HepG2 (cell line): ENCODE data around the gene ABCA13. TPM values are rescaled to one million over a fixed set of nuclear protein-coding genes. Genes with fewer than 3 reads are reported as not detected.

Source experiments
- ATRX ChIP-seq: sonication (generic); formaldehyde crosslinking; IDR thresholded peaks from 2 replicates; pipeline ENCODE4 v1.4.0; 2020; ENCODE audit warnings: missing genetic modification reagents, borderline replicate concordance
- CAMTA2 ChIP-seq: sonication (generic); formaldehyde crosslinking; IDR thresholded peaks from 2 replicates; pipeline ENCODE4 v1.4.0; 2020; ENCODE audit warnings: mild to moderate bottlenecking, missing genetic modification reagents, borderline replicate concordance
- CSRNP2 ChIP-seq: sonication (generic); formaldehyde crosslinking; conservative IDR thresholded peaks from 2 replicates; pipeline ENCODE4 v1.8.0; 2022; ENCODE audit warnings: low read depth, missing genetic modification reagents
- ELK4 ChIP-seq: sonication (generic); formaldehyde crosslinking; IDR thresholded peaks from 2 replicates; pipeline ENCODE4 v1.9.0; 2021; ENCODE audit warnings: missing genetic modification reagents, borderline replicate concordance
- FOXM1 ChIP-seq: sonication (generic); formaldehyde crosslinking; IDR thresholded peaks from 2 replicates; pipeline ENCODE4 v1.5.0; 2020; ENCODE audit warnings: missing genetic modification reagents
- GABPA ChIP-seq, 2 experiments: IDR thresholded peaks; 2 replicates each; pipeline ENCODE4 v1.6.1; 2011 to 2016; ENCODE audit warnings: low read depth in 2 of 2, low read length in 1 of 2, missing biosample characterization in 1 of 2, missing genetic modification characterization in 1 of 2
- MAZ ChIP-seq, 2 experiments: sonication (generic) in 1 of 2; formaldehyde crosslinking in 1 of 2; IDR thresholded peaks; 2 replicates each; pipeline versions ENCODE4 v1.5.0 to v1.6.1; 2012 to 2020; ENCODE audit warnings: low read depth in 2 of 2, mild to moderate bottlenecking in 2 of 2, borderline replicate concordance in 1 of 2, improper control_type of control experiment in 1 of 2, low read length in 1 of 2, missing genetic modification reagents in 1 of 2, moderate library complexity in 1 of 2
- NFRKB ChIP-seq: fragments of 450-650 bp; IDR thresholded peaks from 2 replicates; pipeline ENCODE4 v1.6.1; 2017
- NR3C1 ChIP-seq: sonication (generic); formaldehyde crosslinking; IDR thresholded peaks from 2 replicates; pipeline ENCODE4 v1.4.0; 2020; ENCODE audit warnings: missing genetic modification reagents
- RBFOX2 ChIP-seq: fragments of 200-400 bp; formaldehyde crosslinking; IDR thresholded peaks from 2 replicates; pipeline ENCODE4 v1.6.1; 2017; ENCODE audit warnings: low read depth, mild to moderate bottlenecking, low read length
- RELA ChIP-seq: sonication (generic); formaldehyde crosslinking; IDR thresholded peaks from 2 replicates; pipeline ENCODE4 v1.4.0; 2020; ENCODE audit warnings: missing genetic modification reagents
- RNF2 ChIP-seq: fragments of 450-650 bp; conservative IDR thresholded peaks from 2 replicates; pipeline ENCODE4 v1.6.1; 2016; ENCODE audit warnings: low read depth
- SP5 ChIP-seq: IDR thresholded peaks from 2 replicates; pipeline ENCODE4 v1.6.1; 2016; ENCODE audit warnings: low read depth, borderline replicate concordance
- STAT5B ChIP-seq: sonication (generic); formaldehyde crosslinking; IDR thresholded peaks from 2 replicates; pipeline ENCODE4 v1.4.0; 2020; ENCODE audit warnings: missing genetic modification reagents
- ZFP36L1 ChIP-seq: sonication (generic); formaldehyde crosslinking; IDR thresholded peaks from 2 replicates; pipeline ENCODE4 v1.8.0; 2022; ENCODE audit warnings: mild to moderate bottlenecking, missing genetic modification reagents, moderate library complexity
- ZMYM4 ChIP-seq: sonication (generic); formaldehyde crosslinking; IDR thresholded peaks from 2 replicates; pipeline ENCODE4 v1.8.1; 2023; ENCODE audit warnings: mild to moderate bottlenecking, missing genetic modification reagents
- ZNF160 ChIP-seq: sonication (generic); formaldehyde crosslinking; IDR thresholded peaks from 2 replicates; pipeline ENCODE4 v1.8.0; 2022; ENCODE audit warnings: mild to moderate bottlenecking, inconsistent platforms, missing genetic modification reagents
- ZNF17 ChIP-seq: sonication (generic); formaldehyde crosslinking; IDR thresholded peaks from 2 replicates; pipeline ENCODE4 v1.5.0; 2020; ENCODE audit warnings: mild to moderate bottlenecking, missing genetic modification reagents
- ZNF180 ChIP-seq: sonication (generic); formaldehyde crosslinking; IDR thresholded peaks from 2 replicates; pipeline ENCODE4 v1.4.0; 2020; ENCODE audit warnings: low read depth, missing genetic modification reagents, borderline replicate concordance
- ZNF256 ChIP-seq: sonication (generic); formaldehyde crosslinking; conservative IDR thresholded peaks from 2 replicates; pipeline ENCODE4 v1.4.0; 2020; ENCODE audit warnings: missing genetic modification reagents
- ZNF354B ChIP-seq: sonication (generic); formaldehyde crosslinking; IDR thresholded peaks from 2 replicates; pipeline ENCODE4 v1.8.0; 2022; ENCODE audit warnings: mild to moderate bottlenecking, missing genetic modification reagents
- ZNF567 ChIP-seq: sonication (generic); formaldehyde crosslinking; IDR thresholded peaks from 2 replicates; pipeline ENCODE4 v1.8.1; 2023; ENCODE audit warnings: mild to moderate bottlenecking, missing genetic modification reagents, borderline replicate concordance
- ZNF577 ChIP-seq: sonication (generic); formaldehyde crosslinking; IDR thresholded peaks from 2 replicates; pipeline ENCODE4 v1.4.0; 2020; ENCODE audit warnings: mild to moderate bottlenecking, low read depth, missing genetic modification reagents, borderline replicate concordance
- ZNF597 ChIP-seq: sonication (generic); formaldehyde crosslinking; IDR thresholded peaks from 2 replicates; pipeline ENCODE4 v1.5.0; 2020; ENCODE audit warnings: missing genetic modification reagents
- ZNF619 ChIP-seq: sonication (generic); formaldehyde crosslinking; IDR thresholded peaks from 2 replicates; pipeline ENCODE4 v1.4.0; 2020; ENCODE audit warnings: mild to moderate bottlenecking, missing genetic modification reagents
- ZNF674 ChIP-seq: sonication (generic); formaldehyde crosslinking; IDR thresholded peaks from 2 replicates; pipeline ENCODE4 v1.5.0; 2020; ENCODE audit warnings: low read depth, mild to moderate bottlenecking, missing genetic modification reagents
- ZNF761 ChIP-seq: sonication (generic); formaldehyde crosslinking; conservative IDR thresholded peaks from 2 replicates; pipeline ENCODE4 v1.4.0; 2020; ENCODE audit warnings: mild to moderate bottlenecking, missing genetic modification reagents
- ZSCAN22 ChIP-seq: sonication (generic); formaldehyde crosslinking; IDR thresholded peaks from 2 replicates; pipeline ENCODE4 v1.4.0; 2020; ENCODE audit warnings: mild to moderate bottlenecking, missing genetic modification reagents
- polyA plus RNA-seq, 8 experiments: library from polyadenylated mRNA; depleted of rRNA in 3 of 8; stranded (reverse) in 7 of 8; unstranded in 1 of 8; fragments of >200 nt; fragmentation: Illumina TruSeq in 4 of 8; extraction: Trizol in 4 of 8; gene quantifications; 2 replicates each; pipeline versions ENCODE4 v1.2.1 to v1.2.3, GENCODE V29; 2011 to 2016; ENCODE audit warnings: low read depth in 4 of 8, missing spikeins in 1 of 8, mixed read lengths in 1 of 8; ENCODE audit not compliant: insufficient read depth in 1 of 8
- total RNA-seq, 5 experiments: library from RNA; depleted of rRNA; stranded (reverse); fragments of >200 nt; fragmentation: Illumina TruSeq; extraction: Trizol; gene quantifications; 2 replicates each; pipeline ENCODE4 v1.2.3, GENCODE V29; 2016; ENCODE audit warnings: low read depth in 1 of 5

The ABCA13 gene
- total and polyA plus RNA-seq, 2 of the 13 experiments (the other 11 are each of a cell fraction or from before 2014, with no cell fraction given): 0.03 TPM; not detected in 1

GRCh38 chr7:48140001-48140681 is 31.1 kb upstream of the ABCA13 start (continued):
- TF ChIP-seq CSRNP2 (CRISPR knock-in tag) (no peak), ZNF597 (CRISPR knock-in tag) (no peak), RBFOX2 (peak; percentile 58; the same call in 1 of the 2 replicates), NFRKB (no peak), NR3C1 (CRISPR knock-in tag) (no peak), ZNF567 (CRISPR knock-in tag) (no peak), ZFP36L1 (CRISPR knock-in tag) (no peak), FOXM1 (CRISPR knock-in tag) (no peak), ZNF160 (CRISPR knock-in tag) (no peak), GABPA (IDR thresholded peaks at IDR 0.05; ENCODE audit: low read depth, low read length) (no peak), GABPA (CRISPR knock-in tag; IDR thresholded peaks at IDR 0.05; ENCODE audit: low read depth) (0 out of 2 replicates have a peak, but pooled peaks have one; percentile 44), ZSCAN22 (no peak), ZNF256 (CRISPR knock-in tag) (no peak; the same call in 1 of the 2 replicates), ZNF17 (no peak), ZNF761 (CRISPR knock-in tag) (no peak), MAZ (IDR thresholded peaks at IDR 0.05; ENCODE audit: borderline replicate concordance, low read depth, low read length) (peak; percentile 58; the same call in 1 of the 2 replicates), MAZ (CRISPR knock-in tag; IDR thresholded peaks at IDR 0.05; ENCODE audit: low read depth) (0 out of 2 replicates have a peak, but pooled peaks have one; percentile 65), ZMYM4 (CRISPR knock-in tag) (peak; percentile 81), RELA (CRISPR knock-in tag) (no peak), CAMTA2 (CRISPR knock-in tag) (no peak), ZNF619 (CRISPR knock-in tag) (no peak), RNF2 (no peak), SP5 (CRISPR knock-in tag) (peak; percentile 70; the same call in 1 of the 2 replicates), ATRX (CRISPR knock-in tag) (no peak), STAT5B (no peak), ZNF674 (CRISPR knock-in tag) (no peak), ELK4 (CRISPR knock-in tag) (no peak), ZNF577 (CRISPR knock-in tag) (no peak), ZNF180 (CRISPR knock-in tag) (no peak), ZNF354B (no peak)
